Stimulated activated CD8-positive, alpha-beta memory T cell treated with anti-CD3 and anti-CD28 coated beads, Interleukin-7, amount 100 ng/mL, for 4 hours (primary cell): ENCODE results near the gene ZNF525.
A peak's percentile ranks its signal among the peaks of the same experiment; 100 is the strongest.
"Not testable (repeated sequence)": the region's sequence is repeated elsewhere in the genome, so short reads cannot be mapped to it uniquely, and the experiment has no call there.

Experiments
- DNase-seq, 2 donors: peaks; one replicate each; pipeline ENCODE4 v3.0.0-alpha.2; 2020; ENCODE audit warnings: low read depth in 2 of 2

Gene ZNF525

DNA sequence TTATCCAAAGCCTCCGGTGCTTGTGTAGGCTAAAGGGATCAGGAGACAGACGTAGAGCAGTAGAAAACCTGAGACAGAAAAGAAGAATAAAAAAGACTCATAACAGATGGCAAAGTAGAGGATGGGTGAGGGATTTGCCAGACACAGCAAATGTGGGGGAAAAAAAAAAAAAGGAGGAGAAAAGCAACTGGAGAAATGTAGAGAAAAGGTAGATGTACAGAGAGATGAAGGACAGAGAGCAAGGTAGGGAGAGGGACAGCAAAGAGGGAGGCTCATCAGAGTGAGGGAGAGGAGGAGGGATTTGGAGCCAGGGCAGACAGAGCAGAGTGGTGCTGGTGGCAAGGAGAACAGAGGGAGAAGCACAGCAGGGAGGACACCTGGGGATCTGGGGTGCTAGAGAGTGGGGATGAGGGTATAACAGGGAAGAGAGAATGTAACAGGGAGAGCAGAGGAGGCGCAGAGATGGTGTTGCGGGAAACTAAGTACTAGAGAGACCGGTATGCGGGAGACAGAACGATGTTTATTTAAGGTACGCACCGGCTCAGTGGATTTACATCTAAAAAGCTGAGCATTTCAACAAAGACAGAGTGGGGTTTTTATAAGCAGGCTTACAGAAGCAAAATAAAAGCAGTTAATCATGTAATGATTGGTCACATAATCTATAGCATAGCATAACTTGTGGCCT is 30.5 kb downstream of the ZNF525 start:
- not testable (repeated sequence) for DNase-seq

DNA sequence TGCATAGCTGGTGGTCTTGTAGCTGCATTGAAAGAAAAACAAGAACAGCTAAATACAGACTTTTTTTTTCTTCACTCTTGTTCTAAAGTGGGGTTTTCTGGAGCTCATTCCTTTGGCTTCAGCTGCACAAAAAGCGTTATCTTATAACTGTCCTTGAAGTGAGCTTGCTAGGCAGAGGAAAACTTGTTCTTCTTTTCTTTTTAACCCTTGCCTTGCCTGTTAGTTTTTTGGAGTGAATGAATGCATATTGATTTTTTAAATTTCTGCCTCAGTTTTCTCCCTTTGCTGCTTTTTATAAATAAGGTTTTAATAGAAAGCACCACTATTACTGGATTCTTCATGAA is 31.0 kb downstream of the ZNF525 start:
- no peak for DNase-seq

DNA sequence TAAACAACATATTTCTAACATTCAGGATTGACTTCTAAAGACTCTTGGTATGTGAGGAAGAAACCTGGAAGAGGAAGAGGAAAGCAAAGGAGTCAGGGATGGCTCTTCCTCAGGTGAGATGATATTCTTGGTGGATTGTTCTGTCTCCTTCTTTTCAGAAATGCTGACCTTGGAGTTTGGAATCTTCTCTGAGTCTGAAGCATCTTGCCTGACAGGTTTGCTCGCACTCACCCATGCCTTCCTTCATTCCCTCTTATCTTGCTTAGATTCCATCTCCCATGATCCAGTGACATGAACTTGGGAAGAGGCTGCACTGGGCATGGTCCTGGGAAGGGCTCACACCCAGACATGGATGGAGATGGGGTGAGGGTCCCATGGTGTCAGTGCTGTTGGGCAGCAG is 32.4 kb downstream of the ZNF525 start:
- not testable (repeated sequence) for DNase-seq

DNA sequence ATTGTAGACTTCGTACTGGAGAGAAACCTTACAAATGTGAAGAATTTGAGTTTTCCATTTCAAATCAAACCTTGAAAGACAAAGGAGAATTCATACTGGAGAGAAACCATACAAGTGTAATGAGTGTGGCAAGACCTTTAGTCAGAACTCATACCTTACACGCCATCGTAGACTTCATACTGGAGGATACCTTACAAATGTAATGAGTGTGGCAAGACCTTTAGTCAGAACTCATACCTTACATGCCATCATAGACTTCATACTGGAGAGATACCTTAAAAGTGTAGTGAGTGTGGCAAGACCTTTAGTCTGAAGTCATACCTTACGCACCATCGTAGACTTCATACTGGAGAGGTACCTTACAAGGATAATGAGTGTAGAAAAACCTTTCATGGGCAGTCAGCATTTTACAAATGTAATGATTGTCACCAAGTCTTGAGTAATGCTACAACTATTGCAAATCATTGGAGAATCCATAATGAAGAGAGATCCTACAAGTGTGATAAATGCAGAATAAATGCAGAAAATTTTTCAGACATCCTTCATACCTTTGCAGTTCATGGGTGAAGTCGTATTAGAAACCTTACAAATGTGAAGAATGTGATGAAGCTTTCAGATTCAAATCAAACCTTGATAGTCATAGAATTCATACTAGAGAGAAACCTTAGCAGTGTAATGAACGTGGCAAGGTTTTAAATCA is 44.1 kb downstream of the ZNF525 start:
- no peak for DNase-seq

DNA sequence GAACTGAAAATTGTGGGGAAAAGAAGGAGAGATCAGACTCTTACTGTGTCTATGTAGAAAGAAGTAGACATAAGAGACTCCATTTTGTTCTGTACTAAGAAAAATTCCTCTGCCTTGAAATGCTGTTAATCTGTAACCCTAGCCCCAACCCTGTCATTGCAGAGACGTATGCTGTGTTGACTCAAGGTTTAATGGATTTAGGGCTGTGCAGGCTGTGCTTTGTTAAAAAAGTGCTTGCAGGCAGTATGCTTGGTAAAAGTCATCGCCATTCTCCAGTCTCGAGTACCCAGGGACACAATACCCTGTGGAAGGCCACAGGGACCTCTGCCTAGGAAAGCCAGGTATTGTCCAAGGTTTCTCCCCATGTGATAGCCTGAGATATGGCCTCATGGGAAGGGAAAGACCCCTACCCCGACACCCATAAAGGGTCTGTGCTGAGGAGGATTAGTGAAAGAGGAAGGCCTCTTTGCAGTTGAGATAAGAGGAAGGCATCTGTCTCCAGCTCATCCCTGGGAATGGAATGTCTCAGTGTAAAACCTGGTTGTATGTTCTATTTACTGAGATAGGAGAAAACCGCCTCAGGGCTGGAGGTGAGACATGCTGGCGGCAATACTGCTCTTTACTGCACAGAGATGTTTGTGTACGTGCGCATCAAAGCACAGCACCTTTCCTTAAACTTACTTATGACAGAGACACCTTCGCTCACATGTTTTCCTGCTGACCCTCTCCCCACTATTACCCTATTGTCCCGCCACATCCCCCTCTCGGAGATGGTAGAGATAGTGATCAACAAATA is 55.2 kb downstream of the ZNF525 start:
- DNase-seq, result not testable (repeated sequence)

DNA sequence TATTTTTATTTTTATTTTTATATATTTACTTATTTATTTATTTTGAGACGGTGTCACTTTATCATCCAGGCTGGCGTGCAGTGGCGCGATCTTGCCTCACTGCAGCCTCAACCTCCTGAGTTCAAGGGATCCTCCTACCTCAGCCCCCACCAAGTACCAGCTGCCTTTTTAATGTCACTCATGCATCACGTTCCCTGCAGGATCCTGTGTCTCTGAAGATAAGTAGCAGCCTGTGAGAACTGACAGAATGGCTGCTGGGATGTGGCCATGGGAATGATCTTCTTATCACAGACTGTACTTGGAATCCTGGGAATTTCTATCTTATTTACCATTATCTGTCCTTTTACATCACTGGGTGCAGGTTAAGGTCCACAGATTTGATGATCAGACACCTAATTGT is 57.0 kb downstream of the ZNF525 start:
- DNase-seq, result no peak

DNA sequence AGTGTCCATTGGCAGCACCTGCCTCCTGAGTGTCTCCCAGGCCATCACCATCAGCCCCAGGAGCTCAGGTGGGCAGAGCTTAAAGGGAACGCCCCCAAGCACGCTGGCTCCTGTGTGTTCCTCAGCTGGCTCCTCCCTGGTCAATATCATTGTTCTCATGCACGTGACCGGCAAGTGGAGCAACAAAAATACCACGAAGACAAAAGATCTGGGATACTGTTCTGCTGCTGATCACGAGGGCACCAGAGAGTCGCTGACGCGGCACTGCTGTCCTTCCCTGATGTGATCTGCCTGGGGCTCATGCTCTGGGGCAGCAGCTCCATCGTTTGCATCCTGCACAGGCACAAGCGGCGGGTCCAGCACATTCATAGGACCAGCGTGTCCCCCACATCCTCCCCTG is 57.6 kb downstream of the ZNF525 start:
- DNase-seq, result not testable (repeated sequence)

DNA sequence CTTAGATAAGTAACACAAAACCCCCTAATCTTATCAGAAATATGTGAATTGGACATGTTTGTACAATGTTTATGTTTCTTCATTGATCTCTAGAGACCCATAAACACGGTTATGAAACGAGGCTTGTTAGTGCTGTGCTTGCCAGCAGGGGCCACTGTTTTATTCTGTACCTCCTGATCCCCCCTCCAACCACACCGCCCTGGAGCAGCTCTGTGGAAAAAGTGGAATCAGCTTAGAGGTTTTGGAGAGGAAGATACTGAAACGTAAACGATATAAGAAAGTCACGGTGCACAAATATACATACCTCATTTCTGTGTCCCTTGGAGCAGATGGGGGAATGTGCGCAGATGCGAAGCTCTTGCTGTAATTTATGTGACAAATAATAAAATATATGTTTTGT is 58.2 kb downstream of the ZNF525 start:
- DNase-seq, result not testable (repeated sequence)

DNA sequence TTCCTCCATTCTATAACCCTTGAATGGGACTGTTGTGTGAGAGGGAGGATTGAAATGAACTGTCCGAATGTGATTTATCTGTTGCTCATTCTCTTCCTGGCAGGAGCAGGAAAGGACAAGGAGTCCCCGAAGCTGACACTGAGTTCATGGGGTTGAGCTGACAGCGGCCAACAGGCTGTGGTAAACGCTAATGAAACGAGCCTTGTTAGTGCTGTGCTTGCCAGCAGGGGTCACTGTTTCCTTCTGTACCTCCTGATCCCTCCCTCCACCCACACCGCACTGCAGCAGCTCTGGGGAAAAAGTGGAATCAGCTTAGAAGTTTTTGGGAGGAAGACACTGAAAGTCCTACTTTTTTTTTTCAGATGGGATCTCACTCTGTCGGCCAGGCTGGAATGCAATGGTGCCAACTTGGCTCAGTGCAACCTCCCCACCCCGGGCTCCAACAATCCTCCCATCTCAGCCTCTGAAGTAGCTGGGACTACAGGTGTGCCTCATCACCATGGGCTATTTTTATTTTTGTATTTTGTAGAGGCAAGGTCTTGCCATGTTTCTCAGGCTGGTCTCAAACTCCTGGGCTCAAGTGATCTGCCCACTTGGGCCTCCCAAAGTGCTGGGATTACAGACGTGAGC is 59.6 kb downstream of the ZNF525 start:
- peak; percentile 43 to 55 for DNase-seq

DNA sequence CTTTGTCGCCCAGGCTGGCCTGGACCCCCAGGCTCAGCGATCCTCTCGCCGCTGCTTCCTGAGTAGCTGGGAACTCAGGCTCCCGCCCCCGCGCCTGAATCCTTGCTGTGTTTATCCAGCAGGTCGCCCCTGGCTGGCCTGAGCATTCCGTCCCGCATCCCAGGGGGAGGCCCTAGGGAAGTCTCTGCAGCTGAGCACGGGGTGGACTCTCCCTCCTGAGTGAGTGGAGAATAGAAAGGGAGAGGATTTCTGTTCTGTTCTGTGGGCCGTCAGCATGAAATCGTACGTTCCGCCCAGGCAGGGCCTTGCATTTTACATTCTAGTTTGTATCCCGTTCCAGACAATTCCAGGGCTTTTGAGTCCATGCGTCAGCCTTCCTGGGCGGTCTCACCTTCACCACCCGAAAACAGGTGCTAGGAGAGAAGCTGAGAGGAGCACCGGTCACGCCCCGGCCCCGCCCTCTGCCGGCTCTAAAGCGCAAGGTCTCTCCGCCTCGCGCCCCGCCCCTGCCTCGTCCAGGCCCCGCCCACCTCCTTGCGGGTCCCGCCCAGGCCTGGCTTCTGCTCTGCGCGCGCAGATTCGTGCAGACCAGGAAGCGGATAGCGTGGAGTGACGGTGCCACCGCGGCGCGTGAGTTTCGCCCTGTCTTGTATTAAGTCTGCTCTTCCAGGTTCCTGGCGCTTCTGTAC is 66.0 kb downstream of the ZNF525 start, which contains the start of gene ZNF761:
TSS of gene ZNF761 (plus strand) at position 586 of the 689 bp plus-strand sequence. CDS start 15,285 bp downstream, outside the sequence.
- peak; percentile 93 to 96 for DNase-seq

DNA sequence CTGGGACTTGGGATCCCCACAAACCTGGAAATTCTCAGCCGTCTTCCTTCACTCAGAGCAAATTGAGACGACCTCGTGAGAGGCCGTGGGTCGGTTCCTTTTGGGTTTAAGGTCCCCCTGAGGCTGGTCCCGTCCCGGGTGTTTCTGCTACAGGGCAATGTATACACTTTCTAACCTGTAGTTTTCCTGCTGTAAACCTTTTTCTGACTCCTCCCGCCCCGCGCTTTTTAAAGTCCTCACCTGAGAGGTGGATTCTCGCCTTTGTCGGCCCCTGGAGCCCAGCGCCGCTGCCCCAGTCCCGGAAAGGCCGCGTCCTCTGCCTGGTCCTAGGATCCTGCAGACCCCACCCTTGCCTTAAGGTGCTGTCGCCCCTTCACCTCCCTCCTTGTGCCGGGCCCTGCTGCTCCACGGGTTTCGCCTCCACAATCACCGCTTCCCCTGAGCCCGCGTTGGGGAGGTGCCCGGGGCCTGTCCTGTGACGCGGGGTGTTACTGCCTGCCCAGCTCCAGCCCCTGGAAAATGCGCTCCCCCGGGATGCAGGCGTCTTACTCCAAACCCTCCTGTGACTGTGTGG is 66.7 kb downstream of the ZNF525 start:
- DNase-seq, result peak; percentile 3 to 5
